GM10248 (cell line): ENCODE results near the gene BIN2.

ENCODE experiments used
- CTCF ChIA-PET: fragments of 300-600 bp; sonication (Branson Sonifier 250); formaldehyde crosslinking; extraction: SDS; loops from one replicate; lab custom pipeline; 2021; ENCODE audit warnings: antibody characterized with exemption; lab: Yijun Ruan, JAX
- POLR2A ChIA-PET: fragments of 350-650 bp; sonication (Branson Sonifier 250); formaldehyde crosslinking; extraction: SDS; loops from one replicate; lab custom pipeline; 2020; ENCODE audit warnings: antibody characterized with exemption; lab: Yijun Ruan, JAX
- DNase-seq: peaks from one replicate; pipeline ENCODE4 v3.0.0; 2012; ENCODE audit errors: extremely low spot score
- TF ChIP-seq, protein P1 (sequence below): IDR thresholded peaks from 2 replicates; pipeline ENCODE4 v1.5.1; 2012; ENCODE audit warnings: mild to moderate bottlenecking, low read depth; ENCODE audit errors: extremely low read depth, missing control alignments, control extremely low read depth

The BIN2 gene

GRCh38 chr12:51361161-51362016 is 37.4 kb upstream of the BIN2 start:
- ChIA-PET CTCF (interaction anchor here (0.7 to 5.9 kb wide), 7 partner anchors 8 to 536 kb away, joined by 3 to 35 read pairs (median 4); no protein-coding TSS in a partner anchor), POLR2A (interaction anchor here (0.6 kb wide), 2 partner anchors 197 to 340 kb away, joined by 3 to 4 read pairs; no protein-coding TSS in a partner anchor)
- TF ChIP-seq, protein P1, sequence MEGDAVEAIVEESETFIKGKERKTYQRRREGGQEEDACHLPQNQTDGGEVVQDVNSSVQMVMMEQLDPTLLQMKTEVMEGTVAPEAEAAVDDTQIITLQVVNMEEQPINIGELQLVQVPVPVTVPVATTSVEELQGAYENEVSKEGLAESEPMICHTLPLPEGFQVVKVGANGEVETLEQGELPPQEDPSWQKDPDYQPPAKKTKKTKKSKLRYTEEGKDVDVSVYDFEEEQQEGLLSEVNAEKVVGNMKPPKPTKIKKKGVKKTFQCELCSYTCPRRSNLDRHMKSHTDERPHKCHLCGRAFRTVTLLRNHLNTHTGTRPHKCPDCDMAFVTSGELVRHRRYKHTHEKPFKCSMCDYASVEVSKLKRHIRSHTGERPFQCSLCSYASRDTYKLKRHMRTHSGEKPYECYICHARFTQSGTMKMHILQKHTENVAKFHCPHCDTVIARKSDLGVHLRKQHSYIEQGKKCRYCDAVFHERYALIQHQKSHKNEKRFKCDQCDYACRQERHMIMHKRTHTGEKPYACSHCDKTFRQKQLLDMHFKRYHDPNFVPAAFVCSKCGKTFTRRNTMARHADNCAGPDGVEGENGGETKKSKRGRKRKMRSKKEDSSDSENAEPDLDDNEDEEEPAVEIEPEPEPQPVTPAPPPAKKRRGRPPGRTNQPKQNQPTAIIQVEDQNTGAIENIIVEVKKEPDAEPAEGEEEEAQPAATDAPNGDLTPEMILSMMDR = no peak
- DNase-seq = no peak

- ChIA-PET POLR2A (interaction anchor here (0.6 kb wide), 1 partner anchor 196 kb away, joined by 4 read pairs; no protein-coding TSS in a partner anchor), CTCF (interaction anchor here (0.6 to 5.9 kb wide), 5 partner anchors 9 to 299 kb away, joined by 3 to 35 read pairs (median 4); no protein-coding TSS in a partner anchor)
- TF ChIP-seq, protein P1 = no peak
- DNase-seq = no peak
Observed at GRCh38 chr12:51360315-51360714, 36.3 kb upstream of the BIN2 start.

DNA sequence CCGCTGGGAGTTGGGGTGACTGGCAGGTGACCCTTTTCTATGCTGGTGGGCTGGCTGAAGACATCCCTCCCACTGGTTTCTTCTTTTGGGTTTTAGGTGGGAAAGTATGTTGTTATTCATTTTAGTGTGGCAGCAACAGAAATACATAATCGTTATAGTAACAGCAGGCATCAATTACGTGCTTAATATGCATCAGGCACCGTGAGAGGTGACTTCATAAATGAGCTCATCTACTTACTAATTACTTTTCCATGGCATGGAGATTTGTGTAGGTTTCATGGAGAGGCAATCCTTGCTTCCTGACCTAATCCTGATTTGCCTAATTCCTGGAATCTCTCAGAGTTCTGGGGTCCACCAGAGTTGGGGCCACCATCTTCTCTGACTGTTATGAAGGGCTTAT is 35.9 kb upstream of the BIN2 start:
- ChIA-PET CTCF (interaction anchor here (1.6 to 5.9 kb wide), 4 partner anchors 9 to 18 kb away, joined by 4 to 35 read pairs (median 10); no protein-coding TSS in a partner anchor), POLR2A (no interaction called here)
- DNase-seq = no peak
- TF ChIP-seq, protein P1 = no peak

DNA sequence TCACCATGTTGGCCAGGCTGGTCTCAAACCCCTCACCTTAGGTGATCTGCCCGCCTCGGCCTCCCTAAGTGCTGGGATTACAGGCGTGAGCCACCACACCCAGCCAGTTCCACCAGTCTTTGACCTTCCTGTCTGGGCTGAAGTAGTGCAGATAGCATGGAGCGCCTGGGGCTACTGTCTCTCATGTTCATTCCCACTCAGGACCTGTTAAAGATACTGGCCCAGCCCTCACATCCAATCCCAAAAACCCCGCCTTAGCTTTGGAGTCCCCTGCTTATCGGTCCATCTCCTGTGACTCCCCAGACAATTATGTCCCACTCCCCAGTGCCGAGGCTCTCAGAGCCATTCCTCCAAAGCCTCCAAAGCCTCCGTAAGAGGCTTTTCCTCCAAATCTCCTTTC is 34.5 kb upstream of the BIN2 start:
- DNase-seq = no peak
- TF ChIP-seq, protein P1 = no peak
- ChIA-PET POLR2A (no interaction called here), CTCF (interaction anchor here (1.5 to 5.9 kb wide), 3 partner anchors 8 to 17 kb away, joined by 3 to 35 read pairs (median 10); no protein-coding TSS in a partner anchor)

GRCh38 chr12:51357374-51358047 is 33.5 kb upstream of the BIN2 start:
- DNase-seq = no peak
- POLR2A ChIA-PET = interaction anchor here (0.5 kb wide), 1 partner anchor 578 kb away, joined by 8 read pairs; no protein-coding TSS in a partner anchor
- TF ChIP-seq, protein P1 = no peak
- CTCF ChIA-PET = interaction anchor here (1.2 to 8.9 kb wide), 5 partner anchors 7 to 16 kb away, joined by 3 to 128 read pairs (median 10); no protein-coding TSS in a partner anchor

DNA sequence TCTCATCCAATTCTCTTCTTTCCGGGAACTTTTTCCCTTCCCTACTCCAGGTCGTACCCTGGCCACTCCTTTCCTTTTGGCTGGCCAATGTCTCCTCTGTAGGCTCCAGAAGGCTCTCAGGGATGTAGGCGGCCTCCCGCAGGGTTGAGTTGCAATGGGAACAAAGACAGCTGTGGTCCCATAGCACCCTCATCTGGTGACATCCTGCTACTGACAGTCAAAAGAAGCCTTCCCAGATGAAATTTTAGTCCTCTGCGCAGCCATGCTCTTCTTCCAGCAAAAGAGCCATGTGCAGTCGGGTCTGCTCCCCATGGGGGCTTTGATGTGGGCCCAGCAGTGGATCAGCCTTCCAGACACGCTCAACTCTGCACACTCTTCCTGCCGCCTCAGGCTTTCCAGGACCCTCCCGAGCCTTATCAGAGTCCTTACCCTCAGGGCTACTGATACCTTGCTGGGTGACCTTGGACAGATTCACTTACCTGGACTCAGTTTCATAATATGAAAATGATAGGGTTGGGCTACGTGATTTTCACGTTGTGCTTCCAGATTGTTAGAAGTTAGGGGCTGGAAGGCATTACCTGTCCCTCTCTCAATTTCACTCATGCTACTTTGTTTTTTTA is 28.0 kb upstream of the BIN2 start:
- POLR2A ChIA-PET = interaction anchor here (0.5 kb wide), 1 partner anchor 10 kb away, joined by 4 read pairs; no protein-coding TSS in a partner anchor
- TF ChIP-seq, protein P1 = peak; percentile 42
- CTCF ChIA-PET = interaction anchor here (0.9 to 8.9 kb wide), 7 partner anchors 9 to 113 kb away, joined by 3 to 128 read pairs (median 10); partner anchors contain the start of genes DAZAP2 and SMAGP
- DNase-seq = no peak
